GM19324 (cell line): ENCODE results near the gene AFF2.

Experiments used
- ATAC-seq: cut with Tn5 transposase; IDR thresholded peaks from one replicate; pipeline ENCODE4 v1.9.1; 2021; ENCODE audit warnings: mild to moderate bottlenecking, moderate library complexity; ENCODE audit not compliant: unreplicated experiment, low FRiP score

Gene AFF2

GRCh38 chrX:148577741-148578140 lies 77.3 kb downstream of the AFF2 start:
- ATAC-seq = no peak

DNA sequence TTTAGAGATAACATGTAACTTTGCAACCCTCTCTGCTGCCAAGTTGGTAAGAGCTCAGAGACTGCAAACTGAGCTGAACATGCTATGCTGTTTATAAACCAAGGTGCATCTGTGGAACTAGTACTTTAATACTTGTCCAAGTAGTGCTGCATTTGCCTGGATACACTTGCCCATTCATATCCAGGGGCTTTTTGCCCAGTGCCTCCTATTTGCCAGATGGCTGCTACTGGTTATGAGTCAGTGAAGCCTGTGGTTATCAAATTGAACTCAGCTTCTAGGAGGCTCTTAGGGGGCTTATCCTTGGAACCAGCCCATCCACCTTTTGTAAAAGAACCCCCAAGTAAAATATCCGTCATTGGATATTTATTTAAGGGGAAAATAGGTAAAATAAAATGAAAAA lies 79.6 kb downstream of the AFF2 start:
- no peak for ATAC-seq

DNA sequence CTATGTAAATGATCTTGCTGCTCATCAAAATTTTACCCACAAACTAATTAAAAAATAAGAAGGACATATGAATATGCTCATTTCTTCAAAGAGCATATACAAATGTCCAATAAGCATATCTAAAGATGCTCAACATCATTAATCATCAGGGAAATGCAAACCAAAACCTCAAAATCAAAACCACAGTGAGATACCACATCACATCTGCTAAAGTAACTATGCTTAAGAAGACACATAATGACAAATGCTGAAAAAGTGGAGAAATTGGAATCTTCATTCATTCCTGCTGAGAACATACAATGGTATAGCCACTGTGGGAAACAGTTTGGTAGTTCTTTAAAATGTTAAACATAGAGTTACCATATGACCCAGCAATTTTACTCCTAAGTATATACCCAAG lies 81.9 kb downstream of the AFF2 start:
- no peak for ATAC-seq

- ATAC-seq = no peak
Observed at GRCh38 chrX:148588649-148589310, 88.4 kb downstream of the AFF2 start.

DNA sequence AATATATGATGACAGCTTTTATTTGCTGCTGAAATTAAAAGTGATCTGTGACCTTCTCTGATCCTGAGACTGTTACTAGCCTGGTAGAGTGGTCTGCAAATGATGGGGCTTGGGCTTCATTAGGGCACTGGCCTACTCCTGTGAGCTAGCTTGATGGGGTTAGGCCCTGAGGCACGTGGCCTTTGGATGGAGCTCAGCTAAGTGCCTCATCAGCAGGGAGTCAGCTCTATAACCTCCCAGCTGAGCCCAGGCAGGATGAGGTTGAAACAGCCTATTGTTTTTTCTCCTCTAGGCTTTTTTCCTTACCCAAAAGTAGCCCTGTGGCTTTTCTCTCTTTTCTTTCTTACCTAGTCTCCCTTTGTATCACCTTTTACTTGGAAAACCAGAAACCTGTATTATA lies 92.2 kb downstream of the AFF2 start:
- no peak for ATAC-seq

DNA sequence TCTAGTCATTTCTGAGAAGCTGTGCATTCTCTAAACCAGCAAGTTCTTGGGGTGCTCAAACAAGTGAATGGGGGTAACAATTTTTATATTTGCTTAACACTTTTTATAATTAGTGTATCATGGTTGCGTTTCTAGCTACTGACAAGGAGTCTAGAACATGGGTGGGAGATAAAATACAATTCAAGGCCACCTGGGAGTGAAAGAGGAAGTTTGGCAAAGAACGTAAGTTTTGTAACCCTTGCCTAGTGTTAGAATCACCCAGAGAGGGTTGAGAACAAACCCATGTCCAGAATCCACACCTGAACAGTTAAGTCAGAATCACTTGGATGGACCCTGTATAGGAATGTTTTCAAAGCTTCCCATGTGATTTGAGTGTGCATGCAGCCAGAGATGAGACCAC lies 92.7 kb downstream of the AFF2 start:
- no peak for ATAC-seq

DNA sequence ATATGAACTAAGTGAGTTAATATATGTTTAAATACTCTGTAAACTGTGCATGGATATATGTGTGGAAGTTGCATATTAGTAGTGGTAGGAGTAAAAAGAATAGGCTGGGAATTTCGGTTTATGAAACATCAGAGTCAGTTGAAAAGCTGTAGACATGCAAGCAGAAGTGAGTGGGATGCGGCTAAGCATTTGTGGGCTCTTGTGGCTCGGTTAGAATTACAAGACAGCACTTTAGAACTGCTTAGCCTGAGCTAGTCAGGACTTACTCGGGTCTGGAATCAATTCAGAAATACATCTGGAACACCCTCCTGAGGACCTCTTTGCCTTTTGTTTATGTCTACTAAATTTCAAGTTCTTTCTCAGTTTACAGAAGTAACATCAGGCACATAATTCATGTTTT lies 93.6 kb downstream of the AFF2 start:
- ATAC-seq = no peak

DNA sequence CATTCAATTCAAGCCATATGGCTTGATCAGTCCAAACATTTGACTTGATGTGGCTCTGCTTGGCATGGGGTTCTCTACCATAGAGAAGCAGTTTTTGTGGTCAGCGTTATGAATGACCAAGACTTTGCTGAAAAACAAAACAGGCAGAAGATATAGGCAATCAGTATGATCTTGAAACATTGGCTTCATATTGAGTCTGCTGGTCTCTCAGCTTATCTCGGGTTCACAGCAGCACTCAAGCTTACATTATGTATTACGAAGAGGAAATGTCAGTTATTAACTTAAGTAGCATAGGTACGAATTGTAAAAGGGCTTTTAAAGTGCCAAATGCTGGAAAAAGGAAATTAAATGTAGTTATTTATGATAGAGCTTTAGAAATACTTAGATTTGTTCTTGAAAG lies 99.0 kb downstream of the AFF2 start:
- ATAC-seq = no peak

DNA sequence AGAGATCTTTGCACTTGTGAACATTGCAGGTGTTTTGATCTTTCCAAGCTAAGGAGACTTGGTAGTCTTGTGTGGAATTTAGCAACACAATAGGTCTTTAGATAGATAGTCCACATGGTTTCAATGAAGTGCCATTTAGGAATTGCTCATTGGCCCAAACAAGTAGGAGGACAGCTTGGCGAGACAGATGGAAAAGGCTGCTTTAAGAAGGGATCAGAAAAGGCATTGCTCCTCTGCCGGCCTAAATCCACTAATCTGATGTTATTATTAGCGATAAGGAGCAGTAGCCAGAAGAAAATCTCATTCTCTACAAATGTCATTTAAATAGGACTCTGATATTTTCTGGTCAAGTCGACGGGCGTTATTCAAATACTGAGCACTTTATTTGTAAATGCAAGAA lies 99.7 kb downstream of the AFF2 start:
- ATAC-seq = no peak

- ATAC-seq = no peak
Observed at GRCh38 chrX:148600581-148600980, 100.2 kb downstream of the AFF2 start.

DNA sequence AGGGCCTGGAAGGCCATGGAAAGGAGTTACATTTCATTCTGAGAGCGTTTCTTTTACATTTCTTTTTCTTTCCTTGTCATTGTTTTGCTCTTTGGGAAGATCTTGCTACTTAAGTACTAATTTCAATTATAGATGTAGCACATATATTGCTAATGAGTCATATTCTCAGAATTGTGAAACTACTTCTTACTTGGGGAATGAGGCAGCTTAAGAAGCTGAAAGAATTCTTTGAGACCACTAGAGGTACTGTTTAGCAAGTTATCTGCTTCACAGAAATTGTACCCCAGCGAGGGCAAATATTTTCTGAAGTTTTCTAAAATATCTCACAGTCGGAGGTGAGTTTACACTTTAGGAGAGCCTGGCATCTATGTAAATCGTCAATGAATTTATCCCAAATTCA lies 100.6 kb downstream of the AFF2 start:
- no peak for ATAC-seq

GRCh38 chrX:148609515-148610327 lies 109.3 kb downstream of the AFF2 start:
- ATAC-seq = peak; percentile 77

- peak; percentile 59 for ATAC-seq
Observed at GRCh38 chrX:148610328-148610698, 109.9 kb downstream of the AFF2 start.

DNA sequence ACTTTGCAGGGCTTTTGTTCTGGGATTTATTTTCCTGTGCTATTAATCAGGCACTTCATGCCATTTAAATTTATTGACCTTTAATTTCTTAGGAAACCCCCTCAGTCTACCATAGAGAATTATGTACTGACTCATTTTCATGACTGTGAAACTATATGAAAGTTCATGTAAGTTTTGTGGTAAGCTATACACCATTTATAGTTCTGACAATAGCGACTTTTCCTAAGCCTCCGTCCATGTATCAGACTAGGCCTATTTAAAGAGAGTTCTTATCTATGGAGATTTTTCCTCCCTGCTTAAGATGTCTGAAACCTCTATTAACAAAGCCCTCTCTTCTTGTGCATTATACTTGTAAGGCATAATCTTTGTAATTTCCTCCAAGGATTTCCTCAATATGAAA lies 111.6 kb downstream of the AFF2 start:
- ATAC-seq = no peak

- ATAC-seq = no peak
Observed at GRCh38 chrX:148612431-148612830, 112.0 kb downstream of the AFF2 start.

DNA sequence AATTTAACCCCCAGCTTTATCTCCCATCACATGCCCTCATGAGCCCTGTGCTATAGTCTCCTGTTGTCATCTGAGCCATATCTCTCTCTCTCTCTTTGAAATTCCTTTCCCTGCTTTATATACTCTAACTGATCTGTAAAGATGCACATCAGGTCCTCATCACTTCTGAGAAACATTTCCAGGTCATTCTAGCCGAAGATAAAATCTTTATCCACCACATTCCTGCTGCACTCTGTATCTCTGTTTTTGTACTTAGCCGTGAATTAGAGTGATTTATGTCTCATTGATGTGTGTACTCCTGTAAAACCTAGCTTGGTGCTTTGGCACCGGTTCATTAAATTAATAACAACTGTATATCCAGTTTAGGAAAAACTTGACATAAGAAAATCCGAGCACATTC lies 113.2 kb downstream of the AFF2 start:
- no peak for ATAC-seq

- no peak for ATAC-seq
Observed at GRCh38 chrX:148615491-148615890, 115.1 kb downstream of the AFF2 start.

DNA sequence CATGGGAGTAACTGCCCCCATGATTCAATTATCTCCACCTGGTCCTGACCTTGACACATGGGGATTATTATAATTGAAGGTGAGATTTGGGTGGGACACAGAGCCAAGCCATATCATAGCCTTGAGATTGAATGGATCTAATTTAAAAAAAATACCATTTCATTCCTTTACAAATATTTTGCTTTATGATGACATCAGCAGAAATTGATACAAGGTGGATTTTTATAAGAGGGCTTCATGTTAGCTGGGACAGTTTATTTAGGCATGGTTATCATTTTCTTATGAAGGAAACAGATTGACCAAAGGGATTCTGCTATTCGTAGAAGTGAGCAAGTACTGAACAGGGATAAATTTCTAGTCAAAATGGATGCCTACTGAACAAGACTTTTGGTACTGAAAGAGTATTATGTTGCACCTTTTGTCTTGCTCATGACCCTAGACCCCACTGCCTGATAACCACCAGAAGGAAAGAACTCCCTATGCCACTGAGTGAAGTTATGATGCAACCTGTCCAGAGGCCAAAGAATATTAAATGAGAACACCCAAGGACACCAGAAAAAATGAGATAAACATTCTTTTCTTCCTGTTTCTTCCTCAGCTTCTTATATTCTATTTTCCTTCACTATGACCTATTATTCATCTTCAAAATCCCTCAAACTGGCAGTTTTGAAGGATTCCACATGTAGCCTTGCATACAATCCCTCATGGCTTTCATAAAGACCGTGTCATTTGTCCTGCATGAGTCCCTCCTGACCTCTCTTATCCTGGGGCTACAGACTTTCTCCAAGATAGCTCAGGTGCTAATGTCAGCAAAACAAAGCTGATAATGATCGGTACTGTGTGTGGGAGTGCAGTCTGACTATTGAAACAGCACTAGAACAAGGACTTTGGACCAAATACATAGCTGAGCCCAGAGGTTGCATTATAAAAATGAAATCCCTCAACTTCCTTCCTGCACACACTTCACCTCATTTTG lies 118.3 kb downstream of the AFF2 start:
- no peak for ATAC-seq

- no peak for ATAC-seq
Observed at GRCh38 chrX:148620023-148620422, 119.6 kb downstream of the AFF2 start.

- no peak for ATAC-seq
Observed at GRCh38 chrX:148624951-148625474, 124.6 kb downstream of the AFF2 start.

- no peak for ATAC-seq
Observed at GRCh38 chrX:148628621-148629020, 128.2 kb downstream of the AFF2 start.
